GM12874 (cell line): ENCODE data around the gene MCF2.

Experiments
- CTCF ChIP-seq: IDR thresholded peaks from 2 replicates; pipeline ENCODE4 v1.5.1; 2011; ENCODE audit warnings: low read depth, mild to moderate bottlenecking, control low read depth, low read length, moderate library complexity; ENCODE audit not compliant: insufficient read depth

Gene MCF2

GRCh38 chrX:139708067-139708466, at the start of gene MCF2:
TSS of gene MCF2 (minus strand) at chrX:139708167. CDS start at chrX:139651744, 56,423 bp downstream.
- TF ChIP-seq CTCF, result no peak

DNA sequence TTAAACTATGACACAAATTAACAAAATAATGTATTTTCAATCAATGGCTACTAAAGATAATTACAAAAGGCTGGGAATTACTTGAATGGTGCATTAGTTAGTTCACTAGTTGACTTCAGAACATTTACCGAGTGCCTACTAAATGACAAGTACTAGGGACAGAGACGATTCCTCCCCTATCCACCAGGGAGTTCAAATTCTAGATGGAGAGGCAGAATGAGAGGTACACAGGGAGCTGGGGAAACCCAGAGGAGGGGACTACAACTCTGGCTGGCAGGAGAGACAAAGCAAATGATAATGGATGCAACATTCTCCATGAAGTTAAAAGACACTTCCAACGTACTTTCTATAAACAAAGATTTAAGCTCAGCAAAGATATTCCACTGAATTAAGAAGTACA, 43.1 kb upstream of the MCF2 start:
- TF ChIP-seq CTCF, result no peak

- TF ChIP-seq CTCF, result no peak
These were observed 42.4 kb upstream of the MCF2 start for GRCh38 chrX:139750390-139750789.

GRCh38 chrX:139739138-139739537, 31.2 kb upstream of the MCF2 start:
- TF ChIP-seq CTCF, result no peak

GRCh38 chrX:139738581-139738980, 30.6 kb upstream of the MCF2 start:
- TF ChIP-seq CTCF, result no peak

DNA sequence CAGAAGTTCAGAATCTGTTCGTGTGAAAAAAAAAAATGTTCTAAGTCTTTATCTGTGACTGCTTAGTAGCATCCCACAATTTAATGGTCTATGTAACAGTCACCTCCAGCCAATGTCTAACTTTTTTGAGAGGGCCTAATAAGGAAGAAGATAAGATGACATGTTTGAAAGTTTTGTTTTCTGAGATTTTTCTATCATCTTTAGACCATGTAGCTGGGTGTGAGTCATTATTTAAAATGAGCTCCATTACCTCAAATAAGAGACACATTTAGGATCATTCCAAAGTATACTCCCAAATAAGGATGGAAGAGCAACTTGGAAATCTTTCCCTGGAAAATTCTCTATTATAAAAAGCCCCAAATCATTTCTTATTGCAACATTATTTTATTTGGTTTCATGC, 28.2 kb upstream of the MCF2 start:
- no peak for TF ChIP-seq CTCF

- TF ChIP-seq CTCF, result no peak
These were observed 27.0 kb upstream of the MCF2 start for GRCh38 chrX:139734996-139735395.

- no peak for TF ChIP-seq CTCF
These were observed 17.8 kb upstream of the MCF2 start for GRCh38 chrX:139725720-139726119.
